ENCODE data around the gene PSMD11. TPM values are rescaled to one million over a fixed set of nuclear protein-coding genes. Genes with fewer than 3 reads are reported as not detected.

PSMD11 gene
- total RNA-seq, 1 experiment from 2014 or later = 110 TPM

GRCh38 chr17:32489320-32490100 lies 45.2 kb downstream of the PSMD11 start:
- no peak for DNase-seq (ENCODE audit: low spot score)

GRCh38 chr17:32490101-32490482 lies 45.8 kb downstream of the PSMD11 start:
- no peak for DNase-seq (ENCODE audit: low spot score)

- no peak for DNase-seq (ENCODE audit: low spot score)
These were observed 47.3 kb downstream of the PSMD11 start for GRCh38 chr17:32491371-32492263.

GRCh38 chr17:32492264-32492589 lies 47.9 kb downstream of the PSMD11 start:
- DNase-seq (ENCODE audit: low spot score) = no peak

GRCh38 chr17:32492648-32493289 lies 48.5 kb downstream of the PSMD11 start:
- DNase-seq (ENCODE audit: low spot score) = no peak

- no peak for DNase-seq (ENCODE audit: low spot score)
These were observed 49.3 kb downstream of the PSMD11 start for GRCh38 chr17:32493571-32493970.

GRCh38 chr17:32493976-32494513 lies 49.7 kb downstream of the PSMD11 start:
- no peak for DNase-seq (ENCODE audit: low spot score)

GRCh38 chr17:32494621-32495358 lies 50.5 kb downstream of the PSMD11 start:
- DNase-seq (ENCODE audit: low spot score) = no peak

- DNase-seq (ENCODE audit: low spot score) = no peak
These were observed 51.3 kb downstream of the PSMD11 start for GRCh38 chr17:32495359-32496231.

GRCh38 chr17:32496395-32497073 lies 52.2 kb downstream of the PSMD11 start:
- no peak for DNase-seq (ENCODE audit: low spot score)

- no peak for DNase-seq (ENCODE audit: low spot score)
These were observed 53.3 kb downstream of the PSMD11 start for GRCh38 chr17:32497431-32498205.

GRCh38 chr17:32498391-32498790 lies 54.1 kb downstream of the PSMD11 start:
- DNase-seq (ENCODE audit: low spot score) = no peak

GRCh38 chr17:32502013-32502412 lies 57.7 kb downstream of the PSMD11 start:
- DNase-seq (ENCODE audit: low spot score) = no peak

- DNase-seq (ENCODE audit: low spot score) = no peak
These were observed 58.4 kb downstream of the PSMD11 start for GRCh38 chr17:32502710-32503109.

GRCh38 chr17:32503251-32504165 lies 59.2 kb downstream of the PSMD11 start:
- DNase-seq (ENCODE audit: low spot score) = no peak

- DNase-seq (ENCODE audit: low spot score) = no peak
These were observed 60.1 kb downstream of the PSMD11 start for GRCh38 chr17:32504166-32504990.

- DNase-seq (ENCODE audit: low spot score) = no peak
These were observed 64.6 kb downstream of the PSMD11 start for GRCh38 chr17:32508926-32509325.
